SW 1271 (cell line): ENCODE data around the gene ABHD5.

Experiments
- DNase-seq, 2 experiments: peaks; one replicate each; lab custom pipeline; 2025; lab: John Stamatoyannopoulos, UW

ABHD5 gene

DNA sequence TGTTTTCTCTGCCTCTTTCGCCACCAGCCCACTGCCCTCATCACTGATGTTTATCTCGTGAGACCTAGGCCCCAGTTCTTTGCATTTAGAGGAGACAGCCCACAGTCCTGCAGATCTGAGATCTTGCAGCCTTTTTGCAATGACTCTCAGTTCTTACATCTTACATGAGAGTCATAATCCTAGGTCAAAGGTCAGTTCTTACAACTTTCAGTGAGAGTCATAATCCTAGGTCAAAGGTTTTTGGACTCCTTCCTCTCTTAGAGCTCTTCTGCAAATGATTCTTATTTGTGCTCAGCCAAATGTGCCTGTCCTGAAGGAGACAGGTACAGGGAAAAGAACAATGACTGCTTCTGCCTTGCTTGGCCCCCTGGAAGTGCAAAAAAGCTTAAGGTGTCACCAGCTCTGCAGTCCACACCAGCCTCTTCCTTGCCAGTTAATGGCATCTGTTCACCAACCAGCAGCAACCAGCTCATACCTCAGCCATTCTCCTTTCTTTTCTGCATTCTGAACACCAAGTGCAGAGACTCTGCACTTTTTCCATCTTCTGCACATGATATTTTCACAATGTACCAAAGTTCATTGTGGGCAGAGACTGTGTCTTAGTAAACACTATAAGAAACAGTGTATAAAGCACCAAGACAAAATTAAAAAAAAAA, 67.1 kb downstream of the ABHD5 start:
- DNase-seq, result no peak

- DNase-seq, result no peak
These were observed 68.0 kb downstream of the ABHD5 start for GRCh38 chr3:43758592-43759225.

DNA sequence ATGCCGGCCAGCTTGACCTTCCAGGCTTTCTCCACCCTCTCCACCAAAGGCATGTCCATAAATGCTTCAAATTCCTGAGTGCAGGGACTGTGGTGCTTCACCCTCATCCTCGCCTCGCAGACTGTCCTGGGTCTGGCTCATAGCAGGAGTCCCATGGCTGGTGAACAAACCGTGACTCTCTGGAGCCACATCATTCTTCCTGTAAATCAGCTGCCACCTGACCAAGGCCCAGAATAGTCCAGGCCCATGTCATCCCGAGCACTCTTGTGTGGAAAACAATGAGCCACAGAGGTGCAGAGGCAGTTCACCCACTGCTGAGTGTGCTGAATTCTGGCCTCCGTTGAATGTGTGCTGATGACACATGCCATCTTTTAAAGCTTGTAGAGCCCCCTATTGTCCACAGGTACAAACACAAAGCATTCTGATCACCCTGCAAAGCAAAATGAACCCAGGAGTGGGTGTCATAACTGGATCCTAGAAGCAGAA, 68.6 kb downstream of the ABHD5 start:
- DNase-seq, result peak; percentile 61 to 80

DNA sequence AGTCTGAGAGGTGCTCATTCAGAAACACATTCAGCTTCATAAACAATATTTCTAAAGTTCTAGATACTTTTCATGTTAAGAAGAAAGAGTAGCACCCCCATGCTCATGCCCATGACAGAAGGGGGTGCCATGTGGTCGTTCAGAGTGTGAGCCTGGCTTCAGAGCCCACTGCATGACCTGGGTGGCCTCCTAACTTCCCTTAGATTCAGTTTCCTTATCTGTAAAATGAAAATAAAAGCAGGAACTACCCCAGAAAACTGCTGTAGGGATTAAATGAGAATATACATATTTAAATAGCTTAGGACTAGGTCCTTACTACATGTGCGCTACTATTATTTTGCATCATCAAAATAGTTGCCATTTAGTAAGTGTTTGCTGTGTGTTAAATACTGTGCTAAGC, 69.2 kb downstream of the ABHD5 start:
- DNase-seq, result no peak

DNA sequence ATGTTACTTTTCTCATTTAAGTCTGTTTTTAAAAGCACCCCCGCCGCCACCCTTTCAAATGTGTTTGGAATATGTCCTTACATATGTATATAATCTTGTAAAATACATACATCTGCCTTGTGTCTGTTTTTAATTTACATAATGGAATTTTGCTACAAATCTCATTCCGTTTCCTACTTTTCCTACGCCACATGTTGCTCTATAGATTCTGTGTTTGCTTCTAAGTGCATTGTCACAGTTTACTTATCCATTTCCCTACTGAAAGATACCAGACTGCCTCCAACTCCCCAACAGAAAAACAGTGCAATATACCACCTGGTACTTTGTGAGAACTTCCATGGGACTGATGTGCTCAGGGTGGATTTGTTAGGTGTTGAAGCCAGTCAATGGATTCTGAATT, 70.2 kb downstream of the ABHD5 start:
- DNase-seq, result no peak

- DNase-seq, result no peak
These were observed 71.7 kb downstream of the ABHD5 start for GRCh38 chr3:43762451-43762850.

DNA sequence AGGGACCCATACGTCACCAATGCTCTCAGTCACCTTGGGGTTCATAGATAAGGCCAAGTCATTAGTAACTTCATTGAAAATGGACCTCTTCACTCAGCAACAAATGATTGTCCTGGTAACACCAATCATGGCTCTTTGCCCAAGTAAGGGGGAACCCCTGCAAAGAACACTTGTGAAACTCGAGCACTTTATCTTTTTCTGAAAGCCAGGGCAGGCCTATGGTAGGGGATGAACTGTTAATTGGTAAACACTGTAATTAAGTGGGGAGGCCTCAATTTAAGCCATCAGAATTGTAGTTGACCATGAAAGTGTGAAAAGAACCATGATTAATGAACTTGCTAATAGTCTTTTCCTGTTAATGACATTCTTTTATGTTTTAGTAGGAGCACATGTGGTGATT, 73.3 kb downstream of the ABHD5 start:
- DNase-seq, result no peak

DNA sequence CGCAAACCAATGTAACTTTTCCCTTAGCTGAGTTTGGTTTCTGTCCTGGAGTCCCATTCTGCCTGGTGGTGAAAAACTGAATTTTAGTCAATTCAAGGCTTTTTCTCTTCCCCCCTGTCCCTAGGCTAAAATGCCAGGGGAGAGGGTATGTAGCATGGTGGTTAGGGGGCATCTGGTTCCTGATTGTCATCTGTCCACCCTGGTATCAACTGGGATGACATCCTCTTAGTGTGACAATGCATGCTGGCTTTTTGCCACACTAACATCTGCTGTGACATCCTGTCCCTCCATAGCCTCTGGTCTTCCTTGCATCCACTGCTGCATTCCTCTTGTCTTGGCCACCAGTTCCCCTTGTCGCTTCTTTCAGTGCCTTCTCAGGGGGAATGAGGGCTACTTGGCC, 73.7 kb downstream of the ABHD5 start:
- DNase-seq, result no peak

- DNase-seq, result no peak
These were observed 74.8 kb downstream of the ABHD5 start for GRCh38 chr3:43765521-43765971.

DNA sequence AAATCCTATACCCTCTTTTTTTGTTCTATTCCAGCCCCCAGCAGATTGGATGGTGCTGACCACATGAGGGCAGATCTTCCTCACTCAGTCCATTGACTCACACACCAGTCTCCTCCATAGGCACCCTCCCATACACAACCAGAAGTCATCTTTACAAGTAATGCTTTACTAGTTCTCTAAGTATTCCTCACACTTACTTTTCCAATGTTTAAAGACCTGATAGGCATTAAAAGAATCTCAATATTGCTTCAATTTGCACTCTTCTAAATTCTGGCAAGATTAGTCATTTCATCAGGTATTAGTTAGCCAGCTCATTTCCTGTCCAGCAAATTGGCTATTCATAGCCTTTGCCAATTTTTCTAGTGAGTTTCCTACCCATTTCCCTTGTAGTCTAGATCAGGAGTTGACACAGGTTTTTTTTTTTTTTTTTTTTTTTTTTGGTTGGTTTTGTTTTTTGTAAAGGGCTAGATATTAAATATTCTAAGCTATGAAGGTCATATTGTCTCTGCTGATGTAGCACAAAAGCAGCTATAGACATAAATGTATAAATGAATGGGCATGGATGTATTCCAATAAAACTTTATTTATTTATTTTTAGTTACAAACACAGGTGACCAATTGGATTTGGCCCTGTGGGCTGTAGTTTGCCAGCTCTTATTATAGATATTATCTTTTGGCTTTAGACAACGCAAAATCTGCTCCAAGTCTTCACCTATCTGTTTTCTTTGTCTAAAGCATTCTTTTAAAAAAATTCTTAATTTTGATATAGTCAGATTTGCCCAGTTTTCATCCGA, 76.1 kb downstream of the ABHD5 start:
- DNase-seq, result peak; percentile 61 to 80

- DNase-seq, result no peak
These were observed 77.7 kb downstream of the ABHD5 start for GRCh38 chr3:43768381-43768973.

DNA sequence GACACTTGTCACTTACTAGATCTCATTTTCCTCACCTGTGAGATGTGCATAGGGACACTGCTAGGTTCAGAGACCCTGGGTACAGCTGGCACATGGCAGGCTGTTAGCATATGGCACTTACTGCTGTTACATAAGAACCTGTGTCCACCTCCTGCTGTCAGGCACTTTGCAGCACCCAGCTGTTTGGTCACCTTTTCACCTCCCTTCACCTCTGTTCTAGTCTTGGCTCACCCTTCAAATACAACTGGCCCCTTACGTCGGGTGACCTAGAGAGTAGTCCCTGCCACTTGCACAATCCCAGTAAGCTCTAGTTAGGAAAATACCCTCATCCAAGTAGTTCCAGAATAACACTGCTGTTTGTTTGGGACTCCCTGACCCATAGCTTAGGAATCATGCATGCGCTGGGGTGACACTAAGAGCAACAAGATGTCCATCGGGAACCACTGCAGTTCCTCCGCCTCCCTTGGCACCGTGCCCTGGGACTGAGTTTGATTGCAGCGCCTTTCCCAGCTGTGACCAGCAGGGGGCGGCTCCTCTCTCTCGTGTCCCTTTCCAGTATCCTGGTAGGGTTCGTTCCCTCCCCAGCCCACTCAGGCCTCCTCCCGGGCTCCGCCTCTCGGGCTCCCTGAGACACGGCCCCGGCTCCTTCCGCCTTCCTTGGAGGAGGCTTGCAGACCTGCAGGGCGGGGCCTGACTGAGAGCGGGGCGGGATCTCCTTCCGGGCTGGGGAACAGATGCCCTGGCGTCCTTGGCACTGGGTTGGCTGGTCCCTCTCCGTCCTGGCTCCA, 78.6 kb downstream of the ABHD5 start:
- DNase-seq, result peak; percentile 95 to 96

- DNase-seq, result no peak
These were observed 79.2 kb downstream of the ABHD5 start for GRCh38 chr3:43769885-43770425.

DNA sequence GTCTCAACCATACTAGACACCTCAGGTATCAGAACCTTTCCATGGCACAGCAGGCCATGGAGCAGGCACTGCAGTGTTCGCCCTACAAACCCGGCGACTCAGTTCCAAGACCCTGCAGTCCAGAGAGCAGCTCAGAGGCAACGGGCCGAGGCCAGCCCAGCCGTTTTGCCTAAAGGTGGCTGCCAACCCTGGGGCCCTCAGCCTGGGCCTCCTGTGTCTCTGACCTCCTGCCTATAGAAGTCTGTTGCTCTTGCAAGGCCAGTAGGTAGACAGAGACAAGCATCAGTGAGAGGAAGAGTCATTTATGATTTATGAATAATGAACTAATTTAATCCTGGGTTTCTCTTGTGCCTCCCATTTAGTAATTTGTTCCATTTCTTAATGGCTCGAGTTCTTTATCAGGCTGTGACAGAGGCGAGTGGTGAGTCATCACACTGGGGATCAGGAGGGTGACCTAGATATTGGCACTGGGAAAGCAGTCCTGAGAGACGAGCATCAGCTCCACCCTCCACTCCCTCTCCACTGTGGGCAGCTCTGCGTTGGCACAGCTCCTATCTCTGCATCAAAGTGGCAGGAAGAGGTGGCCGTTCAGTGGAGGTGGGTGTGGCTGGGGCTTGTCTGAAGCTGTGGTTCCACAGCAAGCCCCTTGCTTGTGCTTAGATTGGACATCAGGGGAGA, 79.8 kb downstream of the ABHD5 start:
- peak; percentile 32 to 75 for DNase-seq

DNA sequence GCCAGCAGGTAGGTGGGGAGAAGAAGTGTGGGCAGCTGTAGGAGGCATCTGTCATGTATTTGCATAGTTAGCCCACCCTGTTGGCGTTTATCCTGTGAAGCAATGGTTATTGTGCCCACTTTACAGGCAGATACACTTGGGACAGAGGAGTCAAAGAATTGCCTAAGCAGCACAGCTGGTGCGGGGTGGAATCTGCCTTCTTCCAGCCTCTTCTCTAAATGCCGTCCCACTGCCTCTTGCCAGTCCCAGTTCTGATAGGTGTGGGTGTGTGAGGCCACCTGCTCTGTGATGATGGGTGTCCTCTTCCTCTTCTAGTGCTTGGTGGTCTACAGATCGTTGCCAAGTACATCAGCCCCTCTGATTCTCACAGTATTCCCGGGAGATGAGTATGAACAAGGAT, 80.9 kb downstream of the ABHD5 start:
- no peak for DNase-seq

DNA sequence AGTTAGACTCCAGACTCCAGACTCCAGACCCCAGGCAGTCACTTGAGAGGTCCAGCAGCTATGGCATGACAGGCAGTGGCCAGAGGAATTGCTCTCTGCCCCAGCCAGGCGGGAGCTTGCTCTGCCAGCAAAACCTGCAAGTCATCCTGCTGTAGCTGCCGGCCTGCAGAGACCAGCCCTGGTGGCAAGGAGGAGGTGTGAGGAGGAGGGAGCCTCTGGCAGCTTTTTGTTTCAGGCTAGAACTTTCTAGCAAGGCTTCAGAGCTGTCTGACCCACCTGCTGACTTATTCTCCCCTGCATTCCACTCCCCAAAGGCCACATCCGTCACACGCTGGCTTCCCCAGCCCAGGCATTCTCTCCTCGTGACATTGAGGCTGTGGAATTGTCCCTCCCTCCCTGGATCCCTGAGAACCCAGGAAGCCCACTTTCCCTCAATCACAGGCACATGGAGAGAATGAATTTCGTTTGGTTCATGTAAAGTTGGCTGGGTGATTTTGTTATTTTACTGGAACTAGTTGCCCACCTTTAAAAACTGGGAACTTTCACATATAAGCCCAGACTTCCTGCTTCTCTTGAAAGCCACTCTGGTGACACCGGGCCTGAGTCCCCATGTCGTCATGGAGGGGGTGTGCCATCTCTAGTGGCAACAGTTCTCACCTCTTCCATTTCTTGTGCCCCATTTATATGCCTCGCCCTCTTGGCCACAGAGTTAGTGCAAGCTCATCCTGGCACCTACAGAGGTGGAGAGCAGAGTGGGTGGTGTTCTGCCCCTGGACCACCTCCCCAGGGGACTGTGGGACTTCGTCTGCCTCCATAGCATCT, 82.7 kb downstream of the ABHD5 start:
- DNase-seq, result no peak

- DNase-seq, result no peak
These were observed 84.1 kb downstream of the ABHD5 start for GRCh38 chr3:43774799-43775198.

DNA sequence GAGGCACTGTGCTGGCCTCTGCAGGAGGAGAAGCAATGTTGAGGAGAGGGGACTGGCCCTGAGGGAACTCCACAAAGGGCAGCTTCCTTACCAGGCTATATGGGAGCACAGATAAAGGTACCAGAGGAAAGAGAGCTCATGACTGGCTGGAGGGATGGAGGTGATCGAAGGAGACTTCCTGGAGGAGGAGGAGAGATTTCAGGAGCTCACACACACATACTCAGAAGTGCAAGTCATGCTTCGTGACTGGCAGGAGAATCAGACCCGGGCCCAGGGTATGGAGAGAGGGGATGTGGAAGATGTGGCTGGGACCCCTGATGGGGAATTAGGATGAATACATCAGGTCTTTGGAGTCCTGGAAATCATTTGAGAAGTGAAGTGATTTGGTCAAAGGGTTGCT, 85.4 kb downstream of the ABHD5 start:
- no peak for DNase-seq

DNA sequence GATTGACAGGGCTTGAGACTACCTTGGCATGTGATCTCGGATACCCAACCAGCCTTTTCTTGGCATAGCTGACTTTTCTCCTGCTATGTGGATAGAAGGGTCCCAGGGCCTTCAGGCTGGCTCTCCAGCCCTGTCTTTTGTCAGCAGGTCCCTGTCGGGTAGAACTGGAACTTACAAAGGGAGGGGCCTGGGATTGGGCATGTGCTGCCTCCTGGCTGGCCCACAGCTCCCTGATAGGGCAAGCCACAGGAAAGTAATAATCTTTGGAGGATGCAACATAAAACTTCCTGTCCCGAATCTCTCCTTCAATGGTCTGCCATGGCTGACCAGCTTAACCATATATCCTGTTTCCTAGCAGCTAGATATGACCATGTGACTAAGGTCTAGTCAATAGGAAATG, 89.1 kb downstream of the ABHD5 start:
- DNase-seq, result no peak

DNA sequence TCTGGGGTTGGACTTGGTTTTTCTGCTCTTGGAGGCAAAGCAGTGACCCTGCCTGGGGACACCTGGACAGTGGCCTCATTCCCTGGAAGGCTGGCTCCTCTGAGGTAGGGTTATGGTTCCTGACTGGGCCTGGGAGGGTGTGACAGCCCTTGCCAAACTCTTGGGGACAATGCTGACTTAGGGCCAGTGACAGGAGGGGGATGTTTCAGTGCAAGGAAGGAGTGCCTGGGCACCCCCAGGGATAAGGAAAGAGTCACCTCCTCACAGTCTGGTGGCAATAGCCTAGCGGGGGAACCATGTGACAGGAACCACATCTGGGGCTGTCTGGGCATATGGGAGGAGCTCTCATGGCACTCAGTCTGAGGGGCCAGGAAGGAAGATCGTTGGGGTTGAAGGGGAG, 91.8 kb downstream of the ABHD5 start:
- DNase-seq, result no peak
